ENCODE data around the gene GLB1L.

Gene GLB1L

DNA sequence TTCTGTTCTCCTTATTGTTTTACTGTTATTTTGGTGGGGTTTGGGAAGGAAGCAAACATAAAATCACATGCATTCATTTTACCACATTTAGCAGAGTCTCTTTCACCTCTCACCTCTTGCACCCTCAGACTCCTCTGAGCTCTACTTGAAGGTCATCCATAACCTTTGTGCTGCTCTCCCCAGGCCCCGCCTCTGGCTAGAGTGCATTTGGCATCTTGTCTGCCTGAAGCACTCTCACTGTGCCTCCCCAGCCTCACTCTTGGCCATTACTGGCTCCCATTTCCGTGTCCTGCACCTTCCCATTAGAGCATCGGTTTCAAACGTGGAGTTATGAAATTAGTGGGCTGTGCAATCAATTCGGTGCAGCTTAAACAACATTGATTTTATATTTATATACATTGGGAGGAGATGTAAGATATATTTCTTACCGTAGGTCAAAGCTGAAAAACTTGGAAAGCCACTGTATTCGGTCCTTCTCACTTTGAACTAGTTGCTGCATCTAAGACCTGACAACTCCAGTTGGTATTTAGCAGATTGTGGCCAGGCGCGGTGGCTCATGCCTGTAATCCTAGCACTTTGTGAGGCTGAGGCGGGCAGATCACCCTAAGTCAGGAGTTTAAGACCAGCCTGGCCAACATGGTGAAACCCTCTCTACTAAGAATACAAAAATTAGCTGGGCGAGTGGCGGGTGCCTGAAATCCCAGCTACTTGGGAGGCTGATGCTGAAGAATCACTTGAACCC lies 45.6 kb downstream of the GLB1L start:
- DNase-seq: no peak
- Histone ChIP-seq H3K4me3 (ENCODE audit: low read depth, low read length) (no peak overlapping the region), H3K36me3 (replicated peaks) (no peaks in the 10 kb centered on the region), H3K27ac (no peak overlapping the region), H3K27me3 (replicated peaks) (no peaks in the 10 kb centered on the region)
- TF ChIP-seq, protein P1, sequence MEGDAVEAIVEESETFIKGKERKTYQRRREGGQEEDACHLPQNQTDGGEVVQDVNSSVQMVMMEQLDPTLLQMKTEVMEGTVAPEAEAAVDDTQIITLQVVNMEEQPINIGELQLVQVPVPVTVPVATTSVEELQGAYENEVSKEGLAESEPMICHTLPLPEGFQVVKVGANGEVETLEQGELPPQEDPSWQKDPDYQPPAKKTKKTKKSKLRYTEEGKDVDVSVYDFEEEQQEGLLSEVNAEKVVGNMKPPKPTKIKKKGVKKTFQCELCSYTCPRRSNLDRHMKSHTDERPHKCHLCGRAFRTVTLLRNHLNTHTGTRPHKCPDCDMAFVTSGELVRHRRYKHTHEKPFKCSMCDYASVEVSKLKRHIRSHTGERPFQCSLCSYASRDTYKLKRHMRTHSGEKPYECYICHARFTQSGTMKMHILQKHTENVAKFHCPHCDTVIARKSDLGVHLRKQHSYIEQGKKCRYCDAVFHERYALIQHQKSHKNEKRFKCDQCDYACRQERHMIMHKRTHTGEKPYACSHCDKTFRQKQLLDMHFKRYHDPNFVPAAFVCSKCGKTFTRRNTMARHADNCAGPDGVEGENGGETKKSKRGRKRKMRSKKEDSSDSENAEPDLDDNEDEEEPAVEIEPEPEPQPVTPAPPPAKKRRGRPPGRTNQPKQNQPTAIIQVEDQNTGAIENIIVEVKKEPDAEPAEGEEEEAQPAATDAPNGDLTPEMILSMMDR (IDR thresholded peaks at IDR 0.05; ENCODE audit: low read depth, low read length, missing control alignments): no peak
- in situ Hi-C loops (cut with HindIII; ENCODE audit: low pct_ligation_motif_present, low sequenced_read_pairs): no loop called here

DNA sequence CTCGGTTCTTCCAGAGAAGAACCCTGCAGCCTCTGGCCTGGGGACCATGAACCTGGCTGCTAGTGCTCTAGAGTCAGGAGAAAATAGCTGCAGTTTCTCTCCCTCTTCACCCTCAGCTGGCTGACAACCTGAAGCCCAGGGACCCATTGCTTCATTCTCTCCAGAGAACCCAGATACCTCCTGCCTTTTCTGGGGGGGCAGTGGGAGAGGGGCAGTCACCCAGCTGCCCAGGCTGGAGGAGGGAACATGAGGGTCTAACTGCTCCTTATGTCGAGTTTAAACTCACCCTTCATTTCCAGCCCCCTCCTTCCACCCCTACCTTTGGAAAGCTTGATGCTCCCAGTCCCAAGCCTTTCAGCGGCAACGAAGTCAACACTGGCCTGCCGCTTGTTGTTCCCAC lies 46.3 kb downstream of the GLB1L start:
- no peaks in the 10 kb centered on the region for H3K36me3 ChIP-seq (replicated peaks)

DNA sequence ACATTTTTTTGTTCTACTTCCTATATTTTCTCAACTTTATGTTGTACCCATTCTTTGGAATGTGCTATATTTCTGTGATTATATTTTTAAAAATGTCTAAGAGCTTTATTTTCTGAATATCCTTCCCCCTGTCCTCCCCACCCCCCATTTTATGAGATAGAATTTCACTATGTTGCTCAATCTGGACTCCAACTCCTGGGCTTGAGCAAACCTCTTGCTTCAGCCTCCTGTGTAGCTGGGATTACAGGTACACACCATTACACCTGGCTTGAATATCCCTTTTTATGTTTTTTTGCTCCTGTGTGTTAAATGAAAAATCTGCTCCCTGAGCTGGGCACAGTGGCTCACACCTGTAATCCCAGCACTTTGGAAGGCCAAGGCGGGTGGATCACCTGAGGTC lies 47.9 kb downstream of the GLB1L start:
- H3K27me3 ChIP-seq (replicated peaks): no peaks in the 10 kb centered on the region
- TF ChIP-seq, protein P1 (IDR thresholded peaks at IDR 0.05; ENCODE audit: low read depth, low read length, missing control alignments): no peak
- no peak for DNase-seq
- H3K27ac ChIP-seq: no peak overlapping the region
- H3K4me3 ChIP-seq (ENCODE audit: low read depth, low read length): no peak overlapping the region
- in situ Hi-C loops (cut with HindIII; ENCODE audit: low pct_ligation_motif_present, low sequenced_read_pairs): no loop called here
- no peaks in the 10 kb centered on the region for H3K36me3 ChIP-seq (replicated peaks)

More for the DNA sequence above, 46.3 kb downstream of the GLB1L start:
- DNase-seq: no peak
- TF ChIP-seq, protein P1 (IDR thresholded peaks at IDR 0.05; ENCODE audit: low read depth, low read length, missing control alignments): no peak
- Histone ChIP-seq H3K27me3 (replicated peaks) (no peaks in the 10 kb centered on the region), H3K4me3 (ENCODE audit: low read depth, low read length) (no peak overlapping the region), H3K27ac (no peak overlapping the region)
- in situ Hi-C loops (cut with HindIII; ENCODE audit: low pct_ligation_motif_present, low sequenced_read_pairs): no loop called here

DNA sequence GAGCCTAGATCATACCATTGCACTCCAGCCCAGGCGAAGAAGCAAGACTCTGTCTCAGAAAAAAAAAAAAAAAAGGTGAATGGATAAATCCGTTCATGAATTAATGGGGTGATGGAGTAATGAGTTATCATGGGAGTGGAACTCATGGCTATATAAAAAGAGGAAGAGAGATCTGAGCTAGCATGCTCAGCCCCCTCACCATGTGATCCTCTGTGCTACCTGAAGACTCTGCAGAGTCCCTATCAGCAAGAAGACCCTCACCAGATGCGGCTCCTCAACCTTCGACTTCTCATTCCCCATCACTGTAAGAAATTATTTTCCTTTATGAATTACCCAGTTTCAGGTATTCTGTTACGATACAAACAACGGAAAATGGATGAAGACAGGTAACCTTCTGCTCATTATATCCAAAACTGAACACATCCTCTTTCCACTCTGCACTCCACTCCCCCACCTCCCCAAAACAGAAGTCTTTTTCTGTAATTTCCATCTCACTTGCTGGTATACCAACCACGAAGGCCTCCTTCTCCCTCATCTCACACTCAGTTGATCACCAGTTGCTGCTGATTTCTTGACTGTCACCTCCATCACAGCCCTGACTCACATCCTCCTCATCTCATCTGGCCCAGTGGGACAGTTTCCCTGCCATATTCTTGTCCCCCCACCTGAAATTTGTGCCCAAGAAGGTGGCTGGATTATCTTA lies 58.3 kb downstream of the GLB1L start:
- in situ Hi-C loops (cut with HindIII; ENCODE audit: low pct_ligation_motif_present, low sequenced_read_pairs): no loop called here
- no peak overlapping the region for H3K4me3 ChIP-seq (ENCODE audit: low read depth, low read length)
- no peaks in the 10 kb centered on the region for H3K27me3 ChIP-seq (replicated peaks)
- H3K27ac ChIP-seq: no peak overlapping the region
- DNase-seq: no peak
- TF ChIP-seq, protein P1 (IDR thresholded peaks at IDR 0.05; ENCODE audit: low read depth, low read length, missing control alignments): no peak
- H3K36me3 ChIP-seq (replicated peaks): peaks cover 23% of the 10 kb centered on the region

Data from brain microvascular endothelial cell (primary cell).